Fibroblast of villous mesenchyme (primary cell): Measurements from ENCODE around the gene TRUB1. TPM values are rescaled to one million over a fixed set of nuclear protein-coding genes. Genes with fewer than 3 reads are reported as not detected.
A peak's percentile ranks its signal among the peaks of the same experiment; 100 is the strongest.

Experiments
- DNase-seq: peaks from one replicate; pipeline ENCODE4 v3.0.0-alpha.2; 2010; ENCODE audit warnings: low read depth
- H3K4me3 ChIP-seq: 2 replicates; pipeline ENCODE4 v1.5.1; 2011; ENCODE audit warnings: low read depth, mild to moderate bottlenecking, low read length
- CTCF ChIP-seq: IDR thresholded peaks from 2 replicates; pipeline ENCODE4 v1.5.1; 2012; ENCODE audit warnings: low read depth, mild to moderate bottlenecking, low read length; ENCODE audit not compliant: insufficient read depth
- total RNA-seq: library from RNA; depleted of rRNA; stranded (reverse); fragments of >200 nt; gene quantifications from 2 replicates; pipeline ENCODE4 v1.2.3, GENCODE V29; 2012

Gene TRUB1
- total RNA-seq, 1 donor = 42.3 TPM

DNA sequence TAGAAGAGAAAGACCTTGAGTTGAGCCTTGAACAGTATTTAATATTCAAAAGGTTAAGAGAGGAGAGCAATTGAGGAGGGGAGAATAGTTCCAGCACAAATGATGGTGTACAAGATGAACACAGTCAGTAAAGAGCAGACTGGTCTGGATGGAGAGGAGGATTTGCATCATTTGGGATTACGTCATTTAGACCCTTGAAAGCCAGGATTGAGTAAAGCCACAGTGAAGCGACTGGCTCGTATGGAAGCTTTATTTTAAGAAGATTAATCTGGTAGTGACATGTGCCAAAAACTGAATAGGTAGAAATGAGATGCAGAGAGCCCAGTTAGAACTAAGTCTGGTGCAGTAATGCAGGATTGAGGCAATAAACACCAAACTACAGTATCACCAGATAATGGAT lies 52.6 kb downstream of the TRUB1 start:
- no peak for DNase-seq
- no peak overlapping the region for H3K4me3 ChIP-seq
- no peak for TF ChIP-seq CTCF

DNA sequence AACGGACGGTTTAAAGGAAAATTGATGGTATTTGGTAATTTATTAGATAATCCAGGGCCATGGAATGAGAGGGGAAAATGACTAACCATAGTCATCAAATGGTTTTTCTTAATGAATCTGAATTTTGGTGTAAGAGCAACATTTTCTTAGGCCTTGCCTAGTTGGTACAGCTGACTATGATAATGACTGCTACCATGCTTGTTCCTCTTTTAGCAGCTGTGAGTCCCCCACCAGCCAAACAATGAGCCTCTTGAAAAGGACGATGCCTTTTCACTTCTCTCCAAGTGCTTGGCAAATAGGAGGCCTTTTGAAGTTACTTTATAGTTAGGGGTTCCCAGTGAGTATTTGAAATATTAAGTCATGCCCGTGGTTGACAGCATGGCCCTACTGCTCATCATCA lies 53.0 kb downstream of the TRUB1 start:
- no peak for DNase-seq
- no peak overlapping the region for H3K4me3 ChIP-seq
- TF ChIP-seq CTCF = no peak

DNA sequence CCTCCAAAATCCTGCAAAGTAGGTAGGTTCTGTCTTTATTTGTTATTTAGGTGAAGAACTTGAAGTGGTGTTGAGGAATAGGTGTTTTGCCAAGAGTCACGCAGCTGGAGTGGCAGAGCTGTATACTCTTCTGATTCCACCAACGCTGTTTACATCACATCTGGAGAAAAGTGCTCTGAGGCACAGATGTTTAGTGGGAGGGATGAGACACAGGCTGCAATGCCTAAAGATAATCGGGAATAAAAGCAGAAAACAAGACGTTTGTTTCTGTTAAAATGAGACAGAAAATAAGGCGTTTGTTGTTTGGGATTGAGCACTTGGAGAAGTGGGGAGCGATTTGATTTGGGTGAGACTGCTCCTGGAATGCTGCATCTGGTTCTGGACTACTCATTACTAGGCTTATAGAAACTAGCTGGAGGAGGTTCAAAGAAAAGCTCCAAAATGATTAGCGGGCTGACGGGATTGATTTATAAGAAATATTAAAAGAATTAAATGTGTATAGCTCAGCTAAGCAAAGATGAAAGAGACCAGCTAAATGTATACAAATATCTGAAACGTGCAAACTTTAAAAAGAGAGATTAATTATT lies 54.3 kb downstream of the TRUB1 start:
- no peak for DNase-seq
- H3K4me3 ChIP-seq = no peak overlapping the region
- no peak for TF ChIP-seq CTCF

DNA sequence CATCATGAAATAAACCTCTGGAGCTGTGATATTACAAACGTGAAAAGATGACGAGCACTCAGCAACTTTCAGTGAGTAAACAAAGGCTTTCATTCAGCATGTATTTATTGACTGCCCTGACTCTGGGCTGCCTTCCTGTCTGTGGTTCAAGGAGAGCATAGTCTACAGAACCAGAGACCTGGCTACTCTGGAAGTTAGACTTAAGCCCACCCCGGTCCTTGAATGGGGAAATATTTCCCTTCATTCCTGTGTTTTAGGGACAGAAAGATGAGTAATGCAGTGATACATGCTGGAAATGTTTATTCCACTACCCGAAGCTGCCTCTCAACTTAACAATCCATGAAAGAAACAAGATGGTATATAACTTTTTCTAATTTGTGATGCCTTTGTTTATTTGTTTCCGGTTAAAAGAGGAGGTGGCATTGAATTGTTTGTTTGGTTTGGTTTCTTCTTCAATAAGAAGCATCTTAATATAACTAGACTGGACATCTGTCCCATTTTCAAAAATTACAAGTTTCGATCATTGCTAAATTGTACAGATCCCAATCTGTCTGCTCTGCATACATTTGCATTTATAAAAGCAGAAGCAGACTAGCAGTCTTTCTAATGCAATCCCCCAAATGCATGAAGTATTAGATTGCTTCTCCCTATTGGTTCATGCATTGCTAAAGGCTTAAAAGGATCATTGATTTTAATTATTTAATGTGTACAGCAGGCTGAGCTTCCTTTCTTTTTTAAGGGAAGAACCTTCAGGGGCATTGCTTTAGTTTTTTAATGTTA lies 57.7 kb downstream of the TRUB1 start:
- TF ChIP-seq CTCF = no peak
- DNase-seq = no peak

GRCh38 chr10:114996542-114996941 lies 58.5 kb downstream of the TRUB1 start:
- no peak for TF ChIP-seq CTCF
- peak; percentile 63 for DNase-seq
- H3K4me3 ChIP-seq = no peak overlapping the region

More for the DNA sequence above, 57.7 kb downstream of the TRUB1 start:
- H3K4me3 ChIP-seq = no peak overlapping the region

DNA sequence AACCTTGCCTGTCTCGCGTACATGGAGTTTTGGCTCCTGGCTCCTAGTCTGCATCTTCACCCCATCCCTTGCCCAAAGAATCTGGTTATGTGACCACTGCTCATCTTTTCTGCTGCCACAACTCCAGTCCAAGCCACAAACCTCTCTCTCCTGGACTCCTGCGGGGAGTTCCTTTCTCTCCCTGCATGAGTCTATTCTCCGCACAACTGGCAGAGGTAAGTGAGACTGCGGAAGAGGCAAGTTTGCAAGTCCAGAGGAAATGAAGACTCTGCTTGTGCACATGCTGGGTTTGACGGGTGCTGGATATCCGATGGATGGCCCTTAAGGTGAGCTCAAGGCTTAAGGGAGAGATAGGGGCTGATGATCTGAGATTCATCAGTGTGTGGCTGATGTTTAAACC lies 61.0 kb downstream of the TRUB1 start:
- DNase-seq = no peak
- TF ChIP-seq CTCF = no peak
- no peak overlapping the region for H3K4me3 ChIP-seq
